ENCODE data around the gene KIAA0586.

The KIAA0586 gene

DNA sequence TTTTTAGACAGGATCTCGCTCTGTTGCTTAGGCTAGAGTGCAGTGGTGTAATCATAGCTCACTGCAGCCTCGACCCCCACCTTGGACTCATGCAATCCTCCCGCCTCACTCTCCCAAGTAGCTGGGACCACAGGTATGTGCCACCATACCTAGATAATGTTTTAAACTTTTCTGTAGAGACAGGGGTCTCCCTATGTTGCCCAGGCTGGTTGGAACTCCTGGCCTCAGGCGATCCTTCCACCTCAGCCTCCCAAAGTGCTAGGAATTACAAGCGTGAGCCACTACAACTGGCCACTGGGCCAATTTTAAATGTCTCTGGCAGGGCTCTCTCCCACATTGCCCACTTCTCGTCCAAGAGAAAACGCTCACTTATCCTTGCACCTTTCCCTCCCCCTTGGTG is 143.7 kb downstream of the KIAA0586 start:
- Histone ChIP-seq H3K27me3 (ENCODE audit: insufficient read depth, poor library complexity, severe bottlenecking) (no peaks in the 10 kb centered on the region), H3K36me3 (ENCODE audit: low read depth) (no peaks in the 10 kb centered on the region), H3K4me3 (ENCODE audit: severe bottlenecking) (no peak overlapping the region), H3K4me1 (ENCODE audit: insufficient read depth, poor library complexity, severe bottlenecking) (no peaks in the 10 kb centered on the region), H3K9me3 (ENCODE audit: severe bottlenecking) (no peaks in the 10 kb centered on the region), H3K27ac (ENCODE audit: poor library complexity, severe bottlenecking) (no peak overlapping the region)
- ATAC-seq (ENCODE audit: low read depth), result no peak
- TF ChIP-seq, protein P1, sequence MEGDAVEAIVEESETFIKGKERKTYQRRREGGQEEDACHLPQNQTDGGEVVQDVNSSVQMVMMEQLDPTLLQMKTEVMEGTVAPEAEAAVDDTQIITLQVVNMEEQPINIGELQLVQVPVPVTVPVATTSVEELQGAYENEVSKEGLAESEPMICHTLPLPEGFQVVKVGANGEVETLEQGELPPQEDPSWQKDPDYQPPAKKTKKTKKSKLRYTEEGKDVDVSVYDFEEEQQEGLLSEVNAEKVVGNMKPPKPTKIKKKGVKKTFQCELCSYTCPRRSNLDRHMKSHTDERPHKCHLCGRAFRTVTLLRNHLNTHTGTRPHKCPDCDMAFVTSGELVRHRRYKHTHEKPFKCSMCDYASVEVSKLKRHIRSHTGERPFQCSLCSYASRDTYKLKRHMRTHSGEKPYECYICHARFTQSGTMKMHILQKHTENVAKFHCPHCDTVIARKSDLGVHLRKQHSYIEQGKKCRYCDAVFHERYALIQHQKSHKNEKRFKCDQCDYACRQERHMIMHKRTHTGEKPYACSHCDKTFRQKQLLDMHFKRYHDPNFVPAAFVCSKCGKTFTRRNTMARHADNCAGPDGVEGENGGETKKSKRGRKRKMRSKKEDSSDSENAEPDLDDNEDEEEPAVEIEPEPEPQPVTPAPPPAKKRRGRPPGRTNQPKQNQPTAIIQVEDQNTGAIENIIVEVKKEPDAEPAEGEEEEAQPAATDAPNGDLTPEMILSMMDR (IDR thresholded peaks at IDR 0.05; ENCODE audit: poor library complexity, severe bottlenecking), result no peak
- no peak for DNase-seq (ENCODE audit: low spot score)

GRCh38 chr14:58571769-58572472 is 144.4 kb downstream of the KIAA0586 start:
- ATAC-seq (ENCODE audit: low read depth), result peak; percentile 64
- no peak for DNase-seq (ENCODE audit: low spot score)
- H3K27me3 ChIP-seq (ENCODE audit: insufficient read depth, poor library complexity, severe bottlenecking), result no peaks in the 10 kb centered on the region
- no peaks in the 10 kb centered on the region for H3K36me3 ChIP-seq (ENCODE audit: low read depth)
- H3K4me1 ChIP-seq (ENCODE audit: insufficient read depth, poor library complexity, severe bottlenecking), result no peaks in the 10 kb centered on the region
- TF ChIP-seq, protein P1 (IDR thresholded peaks at IDR 0.05; ENCODE audit: poor library complexity, severe bottlenecking), result no peak
- no peak overlapping the region for H3K4me3 ChIP-seq (ENCODE audit: severe bottlenecking)
- no peak overlapping the region for H3K27ac ChIP-seq (ENCODE audit: poor library complexity, severe bottlenecking)
- H3K9me3 ChIP-seq (ENCODE audit: severe bottlenecking), result no peaks in the 10 kb centered on the region

GRCh38 chr14:58572473-58572853 is 144.9 kb downstream of the KIAA0586 start:
- Histone ChIP-seq H3K4me1 (ENCODE audit: insufficient read depth, poor library complexity, severe bottlenecking) (no peaks in the 10 kb centered on the region), H3K4me3 (ENCODE audit: severe bottlenecking) (no peak overlapping the region), H3K27ac (ENCODE audit: poor library complexity, severe bottlenecking) (no peak overlapping the region), H3K36me3 (ENCODE audit: low read depth) (no peaks in the 10 kb centered on the region), H3K27me3 (ENCODE audit: insufficient read depth, poor library complexity, severe bottlenecking) (no peaks in the 10 kb centered on the region), H3K9me3 (ENCODE audit: severe bottlenecking) (no peaks in the 10 kb centered on the region)
- DNase-seq (ENCODE audit: low spot score) (no peak), ATAC-seq (ENCODE audit: low read depth) (no peak)
- TF ChIP-seq, protein P1 (IDR thresholded peaks at IDR 0.05; ENCODE audit: poor library complexity, severe bottlenecking), result no peak

DNA sequence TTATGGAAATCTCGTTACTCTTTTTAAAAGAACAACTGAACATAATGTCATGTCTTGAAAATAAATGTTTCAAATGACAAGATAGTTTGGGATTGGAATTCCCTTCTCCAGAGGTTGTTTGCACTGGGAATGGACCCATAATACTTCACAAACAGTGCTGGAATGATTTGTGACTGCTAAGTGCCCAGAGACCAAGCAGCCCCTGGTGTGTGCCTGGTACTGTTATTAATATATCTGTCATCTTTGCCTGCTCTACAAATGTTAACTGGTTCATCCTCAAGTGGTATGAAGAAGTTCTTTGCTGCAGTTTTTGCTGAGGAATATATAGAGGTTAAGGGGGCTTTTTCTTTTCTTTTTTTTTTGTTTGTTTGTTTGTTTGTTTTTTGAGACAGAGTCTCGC is 145.3 kb downstream of the KIAA0586 start:
- Histone ChIP-seq H3K4me1 (ENCODE audit: insufficient read depth, poor library complexity, severe bottlenecking) (no peaks in the 10 kb centered on the region), H3K36me3 (ENCODE audit: low read depth) (no peaks in the 10 kb centered on the region), H3K27ac (ENCODE audit: poor library complexity, severe bottlenecking) (no peak overlapping the region), H3K9me3 (ENCODE audit: severe bottlenecking) (no peaks in the 10 kb centered on the region), H3K27me3 (ENCODE audit: insufficient read depth, poor library complexity, severe bottlenecking) (no peaks in the 10 kb centered on the region), H3K4me3 (ENCODE audit: severe bottlenecking) (no peak overlapping the region)
- DNase-seq (ENCODE audit: low spot score), result no peak
- ATAC-seq (ENCODE audit: low read depth), result no peak
- TF ChIP-seq, protein P1 (IDR thresholded peaks at IDR 0.05; ENCODE audit: poor library complexity, severe bottlenecking), result no peak

DNA sequence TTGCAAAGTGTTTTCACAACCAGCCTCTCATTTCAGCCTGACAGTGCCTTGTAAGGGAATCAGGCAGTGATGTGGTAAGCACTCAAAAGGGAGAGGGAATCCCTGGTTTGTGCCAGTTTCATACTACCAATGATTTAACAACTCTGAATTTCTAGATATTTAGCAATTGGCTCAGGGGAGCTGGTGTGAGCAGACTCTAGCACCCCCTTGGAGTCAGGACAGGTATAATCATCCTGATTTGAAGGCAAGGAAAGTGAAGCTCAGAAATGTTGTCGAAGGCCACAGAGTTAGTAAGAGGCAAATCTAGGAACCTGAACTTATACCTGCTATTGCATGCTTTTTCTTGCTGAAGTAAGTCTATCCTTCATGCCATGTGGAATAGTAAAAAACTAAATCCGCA is 147.1 kb downstream of the KIAA0586 start:
- Histone ChIP-seq H3K9me3 (ENCODE audit: severe bottlenecking) (no peaks in the 10 kb centered on the region), H3K27ac (ENCODE audit: poor library complexity, severe bottlenecking) (no peak overlapping the region), H3K4me1 (ENCODE audit: insufficient read depth, poor library complexity, severe bottlenecking) (no peaks in the 10 kb centered on the region), H3K36me3 (ENCODE audit: low read depth) (no peaks in the 10 kb centered on the region), H3K27me3 (ENCODE audit: insufficient read depth, poor library complexity, severe bottlenecking) (no peaks in the 10 kb centered on the region), H3K4me3 (ENCODE audit: severe bottlenecking) (no peak overlapping the region)
- ATAC-seq (ENCODE audit: low read depth), result no peak
- TF ChIP-seq, protein P1 (IDR thresholded peaks at IDR 0.05; ENCODE audit: poor library complexity, severe bottlenecking), result peak; percentile 21
- no peak for DNase-seq (ENCODE audit: low spot score)
